NT2/D1 (cell line): Measurements from ENCODE around the gene C10orf90.

Source experiments
- YY1 ChIP-seq: IDR thresholded peaks from 2 replicates; pipeline ENCODE4 v1.6.1; 2011; ENCODE audit not compliant: insufficient read length, insufficient read depth
- ZNF274 ChIP-seq: IDR thresholded peaks from 2 replicates; pipeline ENCODE4 v1.6.1; 2011; ENCODE audit warnings: mild to moderate bottlenecking, low read depth, low read length

DNA sequence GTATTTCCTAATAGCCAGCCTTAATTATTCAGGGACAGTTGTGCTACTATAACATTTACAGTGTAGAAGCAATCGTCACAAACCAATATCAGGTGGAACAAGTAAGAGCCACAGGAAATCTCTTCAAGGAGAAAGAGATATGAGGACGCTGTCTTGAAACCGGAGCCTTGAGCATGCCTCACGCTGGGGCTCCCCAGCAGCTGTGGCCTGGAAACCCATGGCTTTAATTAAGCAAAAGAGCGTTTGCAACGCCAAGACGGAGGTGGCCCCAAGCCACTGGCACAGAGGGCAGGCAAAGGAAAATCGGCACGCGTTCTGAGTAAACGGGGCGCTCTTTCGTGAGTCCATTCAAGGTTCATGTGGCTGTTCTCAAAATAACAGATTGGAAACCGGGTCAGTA is 84.4 kb downstream of the C10orf90 start:
- TF ChIP-seq ZNF274 = no peak
- TF ChIP-seq YY1 = no peak
